GM21576 (cell line): ENCODE data around the gene PER1.
"Not testable (repeated sequence)": the region's sequence is repeated elsewhere in the genome, so short reads cannot be mapped to it uniquely, and the experiment has no call there.

Source experiments
- ATAC-seq: cut with Tn5 transposase; IDR thresholded peaks from one replicate; pipeline ENCODE4 v1.9.1; 2021; ENCODE audit warnings: mild to moderate bottlenecking, moderate library complexity; ENCODE audit not compliant: unreplicated experiment

PER1 gene

GRCh38 chr17:8121407-8121680, 30.9 kb downstream of the PER1 start:
- no peak for ATAC-seq

- no peak for ATAC-seq
These were observed 31.4 kb downstream of the PER1 start for GRCh38 chr17:8120520-8121406.

- no peak for ATAC-seq
These were observed 32.4 kb downstream of the PER1 start for GRCh38 chr17:8119581-8120519.

GRCh38 chr17:8118769-8119580, 33.2 kb downstream of the PER1 start:
- ATAC-seq = peak; percentile 32

- no peak for ATAC-seq
These were observed 34.0 kb downstream of the PER1 start, which contains the start of gene ALOXE3 for GRCh38 chr17:8117980-8118768. Gene ALOXE3, minus strand, starts transcription at chr17:8118514. Its CDS starts 524 bp downstream, at chr17:8117990.

GRCh38 chr17:8117367-8117979, 34.7 kb downstream of the PER1 start:
- ATAC-seq = no peak

- no peak for ATAC-seq
These were observed 35.4 kb downstream of the PER1 start for GRCh38 chr17:8116776-8117175.

GRCh38 chr17:8110907-8111306, 41.3 kb downstream of the PER1 start:
- ATAC-seq = no peak

- no peak for ATAC-seq
These were observed 41.8 kb downstream of the PER1 start for GRCh38 chr17:8110456-8110804.

- ATAC-seq = no peak
These were observed 42.3 kb downstream of the PER1 start for GRCh38 chr17:8109661-8110455.

GRCh38 chr17:8108972-8109660, 43.1 kb downstream of the PER1 start:
- ATAC-seq = no peak

GRCh38 chr17:8106980-8107379, 45.2 kb downstream of the PER1 start:
- not testable (repeated sequence) for ATAC-seq

- ATAC-seq = no peak
These were observed 46.2 kb downstream of the PER1 start for GRCh38 chr17:8105957-8106398.

GRCh38 chr17:8104911-8105310, 47.3 kb downstream of the PER1 start:
- no peak for ATAC-seq

- ATAC-seq = no peak
These were observed 48.7 kb downstream of the PER1 start for GRCh38 chr17:8103549-8103948.

GRCh38 chr17:8101721-8102120, 50.5 kb downstream of the PER1 start:
- no peak for ATAC-seq

- ATAC-seq = no peak
These were observed 51.4 kb downstream of the PER1 start for GRCh38 chr17:8100763-8101162.

GRCh38 chr17:8100111-8100510, 52.1 kb downstream of the PER1 start:
- no peak for ATAC-seq
